Esophagus muscularis mucosa (tissue), 3 donors: ENCODE results near the gene CS.

Source experiments
- POLR2A ChIP-seq: fragments of 450-650 bp; IDR thresholded peaks from one replicate; pipeline ENCODE4 v1.6.1; 2017; ENCODE audit warnings: antibody characterized with exemption, moderate library complexity, mild to moderate bottlenecking, low read depth
- POLR2AphosphoS5 ChIP-seq, 2 donors: sonication (generic); formaldehyde crosslinking; IDR thresholded peaks; one replicate each; pipeline ENCODE4 v1.6.1; 2017; ENCODE audit warnings: antibody characterized with exemption in 2 of 2
- TF ChIP-seq, protein P1 (sequence below), 3 experiments: fragments of 200-600 bp in 2 of 3; fragments of 450-650 bp in 1 of 3; sonication (generic) in 2 of 3; IDR thresholded peaks; one replicate each; pipeline ENCODE4 v1.5.1; 2017 to 2019; ENCODE audit warnings: antibody characterized with exemption in 3 of 3, mild to moderate bottlenecking in 2 of 3, moderate library complexity in 1 of 3

- TF ChIP-seq, protein P1, sequence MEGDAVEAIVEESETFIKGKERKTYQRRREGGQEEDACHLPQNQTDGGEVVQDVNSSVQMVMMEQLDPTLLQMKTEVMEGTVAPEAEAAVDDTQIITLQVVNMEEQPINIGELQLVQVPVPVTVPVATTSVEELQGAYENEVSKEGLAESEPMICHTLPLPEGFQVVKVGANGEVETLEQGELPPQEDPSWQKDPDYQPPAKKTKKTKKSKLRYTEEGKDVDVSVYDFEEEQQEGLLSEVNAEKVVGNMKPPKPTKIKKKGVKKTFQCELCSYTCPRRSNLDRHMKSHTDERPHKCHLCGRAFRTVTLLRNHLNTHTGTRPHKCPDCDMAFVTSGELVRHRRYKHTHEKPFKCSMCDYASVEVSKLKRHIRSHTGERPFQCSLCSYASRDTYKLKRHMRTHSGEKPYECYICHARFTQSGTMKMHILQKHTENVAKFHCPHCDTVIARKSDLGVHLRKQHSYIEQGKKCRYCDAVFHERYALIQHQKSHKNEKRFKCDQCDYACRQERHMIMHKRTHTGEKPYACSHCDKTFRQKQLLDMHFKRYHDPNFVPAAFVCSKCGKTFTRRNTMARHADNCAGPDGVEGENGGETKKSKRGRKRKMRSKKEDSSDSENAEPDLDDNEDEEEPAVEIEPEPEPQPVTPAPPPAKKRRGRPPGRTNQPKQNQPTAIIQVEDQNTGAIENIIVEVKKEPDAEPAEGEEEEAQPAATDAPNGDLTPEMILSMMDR (IDR thresholded peaks at IDR 0.05): no peak
- TF ChIP-seq POLR2AphosphoS5 (IDR thresholded peaks at IDR 0.05) (no peak), POLR2A (no peak)
Observed at GRCh38 chr12:56307221-56307965, 7.3 kb upstream of the CS start.
